ENCODE measurements around the gene NUP93. TPM values are rescaled to one million over a fixed set of nuclear protein-coding genes. Genes with fewer than 3 reads are reported as not detected.

Gene NUP93
- polyA plus RNA-seq, 1 of the 3 experiments (the other 2 are of a cell fraction): 43.1 TPM

- Histone ChIP-seq H3K4me3 (ENCODE audit: low read depth in 2 of 2, low read length in 1 of 2) (no peak overlapping the region), H3K36me3 (replicated peaks in 1 of 2; ENCODE audit: control insufficient read depth in 1 of 2, insufficient read depth in 2 of 2, low read length in 1 of 2) (peaks cover 36 to 57% of the 10 kb centered on the region in 2 experiments), H2AFZ (ENCODE audit: low read depth) (no peak overlapping the region), H3F3A (replicated peaks; ENCODE audit: insufficient read depth) (no peaks in the 10 kb centered on the region), H3K79me2 (ENCODE audit: insufficient read depth) (no peaks in the 10 kb centered on the region), H3K27ac (ENCODE audit: low read depth in 2 of 2, low read length in 1 of 2) (no peak overlapping the region), H3K4me1 (ENCODE audit: control insufficient read depth in 1 of 2, insufficient read depth in 2 of 2, low read depth in 1 of 2, low read length in 1 of 2) (peaks cover 0 to 5% of the 10 kb centered on the region in 2 experiments; a peak in 1 of 4 replicates), H3K9me3 (no peaks in the 10 kb centered on the region), H3K4me2 (no peak overlapping the region), H3K9ac (no peak overlapping the region), H4K20me1 (ENCODE audit: insufficient read depth) (no peaks in the 10 kb centered on the region), H3K27me3 (ENCODE audit: insufficient read depth) (no peaks in the 10 kb centered on the region), H3K9me2 (no peaks in the 10 kb centered on the region)
- WGBS (ENCODE audit: low lambda C conversion rate): 89% methylated on average over 2 of the region's 2 CpGs
- DNase-seq: no peak
- POLR2A ChIA-PET: no interaction called here
- CTCF ChIA-PET: interaction anchor here (0.9 kb wide), 1 partner anchor 43 kb away, joined by 3 read pairs; no protein-coding TSS in a partner anchor
- TF ChIP-seq EZH2phosphoT487 (IDR thresholded peaks at IDR 0.05; ENCODE audit: borderline replicate concordance, low read depth) (no peak), ELF1 (IDR thresholded peaks at IDR 0.05) (no peak), REST (IDR thresholded peaks at IDR 0.05; ENCODE audit: low read depth, low read length) (no peak), MXI1 (IDR thresholded peaks at IDR 0.05; ENCODE audit: low read depth, low read length) (no peak)
Observed at GRCh38 chr16:56835320-56835719, 105.4 kb downstream of the NUP93 start.

DNA sequence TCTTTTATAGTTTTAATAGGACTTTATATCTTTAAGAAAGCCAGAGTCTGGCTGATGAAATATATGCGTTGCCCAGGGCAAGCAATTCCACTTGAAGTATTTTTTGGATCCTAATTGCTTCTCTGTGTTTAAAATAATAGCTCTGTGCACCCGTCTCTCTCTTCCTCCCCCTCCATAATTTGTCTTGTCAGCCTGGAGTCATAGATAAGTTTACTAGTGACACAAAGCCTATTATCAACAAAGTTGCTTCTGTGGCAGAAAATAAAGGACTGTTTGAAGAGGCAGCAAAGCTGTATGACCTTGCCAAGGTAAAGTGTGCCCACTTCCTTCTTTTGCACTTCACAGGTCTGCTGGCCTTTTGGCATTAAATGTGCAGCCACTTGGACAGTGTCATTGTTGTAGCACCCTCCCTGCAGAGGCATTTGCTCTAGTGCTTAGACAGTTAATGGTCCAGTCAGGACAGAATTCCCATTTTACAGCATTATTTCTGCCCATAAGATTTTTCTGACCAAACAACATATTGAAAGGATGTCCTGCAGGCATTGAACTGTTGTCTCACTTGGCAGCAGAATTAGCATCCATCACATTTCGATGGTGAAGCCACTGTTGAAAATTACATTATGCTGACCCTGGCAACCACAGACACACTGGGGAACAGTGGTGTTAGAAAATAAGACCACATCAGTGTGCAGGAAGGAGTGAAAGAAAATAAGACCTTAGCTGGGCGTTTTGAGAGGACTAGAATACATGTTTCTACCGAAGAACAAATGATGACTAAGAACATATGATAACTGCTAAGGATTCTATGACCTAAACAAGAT, 106.7 kb downstream of the NUP93 start:
- no peaks in the 10 kb centered on the region for H3K9me3 ChIP-seq
- ChIA-PET CTCF (no interaction called here), POLR2A (no interaction called here)
- H3K36me3 ChIP-seq (replicated peaks in 1 of 2; ENCODE audit: control insufficient read depth in 1 of 2, insufficient read depth in 2 of 2, low read length in 1 of 2): peaks cover 37 to 48% of the 10 kb centered on the region in 2 experiments
- no peak overlapping the region for H3K4me3 ChIP-seq (ENCODE audit: low read depth in 2 of 2, low read length in 1 of 2)
- no peaks in the 10 kb centered on the region for H3K27me3 ChIP-seq (ENCODE audit: insufficient read depth)
- H3K79me2 ChIP-seq (ENCODE audit: insufficient read depth): no peaks in the 10 kb centered on the region
- 85% methylated on average over 5 of the region's 5 CpGs for WGBS (ENCODE audit: low lambda C conversion rate)
- H3K27ac ChIP-seq (ENCODE audit: low read depth in 2 of 2, low read length in 1 of 2): no peak overlapping the region
- peaks cover 0 to 8% of the 10 kb centered on the region in 2 experiments; a peak in 2 of 4 replicates for H3K4me1 ChIP-seq (ENCODE audit: control insufficient read depth in 1 of 2, insufficient read depth in 2 of 2, low read depth in 1 of 2, low read length in 1 of 2)
- H3K4me2 ChIP-seq: no peak overlapping the region
- H3K9me2 ChIP-seq: no peaks in the 10 kb centered on the region
- H2AFZ ChIP-seq (ENCODE audit: low read depth): no peak overlapping the region
- H3F3A ChIP-seq (replicated peaks; ENCODE audit: insufficient read depth): no peaks in the 10 kb centered on the region
- no peak overlapping the region for H3K9ac ChIP-seq
- no peak for DNase-seq
- TF ChIP-seq TAF1 (IDR thresholded peaks at IDR 0.05; ENCODE audit: borderline replicate concordance, low read depth, low read length): no peak
- TF ChIP-seq, protein P1, sequence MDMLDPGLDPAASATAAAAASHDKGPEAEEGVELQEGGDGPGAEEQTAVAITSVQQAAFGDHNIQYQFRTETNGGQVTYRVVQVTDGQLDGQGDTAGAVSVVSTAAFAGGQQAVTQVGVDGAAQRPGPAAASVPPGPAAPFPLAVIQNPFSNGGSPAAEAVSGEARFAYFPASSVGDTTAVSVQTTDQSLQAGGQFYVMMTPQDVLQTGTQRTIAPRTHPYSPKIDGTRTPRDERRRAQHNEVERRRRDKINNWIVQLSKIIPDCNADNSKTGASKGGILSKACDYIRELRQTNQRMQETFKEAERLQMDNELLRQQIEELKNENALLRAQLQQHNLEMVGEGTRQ (IDR thresholded peaks at IDR 0.05; ENCODE audit: borderline replicate concordance, low read depth, low read length): no peak
- no peak for TF ChIP-seq ZBTB33 (IDR thresholded peaks at IDR 0.05; ENCODE audit: borderline replicate concordance, low read depth)
- H4K20me1 ChIP-seq (ENCODE audit: insufficient read depth): no peaks in the 10 kb centered on the region
